ENCODE results near the gene UACA. TPM values are rescaled to one million over a fixed set of nuclear protein-coding genes. Genes with fewer than 3 reads are reported as not detected.

The UACA gene
- total RNA-seq, 2 experiments from 2014 or later, result 1.1 to 1.5 TPM

GRCh38 chr15:70797464-70797863 lies 34.1 kb upstream of the UACA start:
- peaks cover 13% of the 10 kb centered on the region for H3K27me3 Mint-ChIP-seq
- peaks cover 4 to 6% of the 10 kb centered on the region in 2 experiments for H3K27me3 ChIP-seq (ENCODE audit: control insufficient read depth in 1 of 2, insufficient read depth in 2 of 2, low read length in 2 of 2)
- no peak for ATAC-seq (ENCODE audit: poor library complexity)
- H3K4me1 Mint-ChIP-seq (ENCODE audit: low read depth), result no peaks in the 10 kb centered on the region
- peaks cover 0 to 4% of the 10 kb centered on the region in 2 experiments for H3K9me3 ChIP-seq (ENCODE audit: control insufficient read depth in 1 of 2, insufficient read depth in 1 of 2, low read length in 2 of 2)
- no peak overlapping the region for H3K4me3 ChIP-seq (ENCODE audit: low read length)
- no peak for TF ChIP-seq CTCF (IDR thresholded peaks at IDR 0.05)
- no peak overlapping the region for H3K27ac Mint-ChIP-seq
- H3K36me3 Mint-ChIP-seq (ENCODE audit: low read depth), result no peaks in the 10 kb centered on the region
- intact Hi-C loops (cut with DNase I, micrococcal nuclease), result no loop called here
- POLR2A ChIA-PET, result no interaction called here
- CTCF ChIA-PET, result no interaction called here
- H3K27ac ChIP-seq (ENCODE audit: low read depth in 1 of 2, low read length in 2 of 2), result no peak overlapping the region
- no peaks in the 10 kb centered on the region for H3K4me1 ChIP-seq (ENCODE audit: insufficient read depth, low read length)
- no peak for DNase-seq
- H3K9me3 Mint-ChIP-seq, result no peaks in the 10 kb centered on the region
- H3K36me3 ChIP-seq (ENCODE audit: insufficient read depth, low read length), result no peaks in the 10 kb centered on the region
- H3K4me3 Mint-ChIP-seq, result no peak overlapping the region

GRCh38 chr15:70796516-70797310 lies 33.4 kb upstream of the UACA start:
- ChIA-PET POLR2A (no interaction called here), CTCF (no interaction called here)
- Histone ChIP-seq H3K36me3 (ENCODE audit: insufficient read depth, low read length) (no peaks in the 10 kb centered on the region), H3K9me3 (ENCODE audit: control insufficient read depth in 1 of 2, insufficient read depth in 1 of 2, low read length in 2 of 2) (peaks cover 0 to 4% of the 10 kb centered on the region in 2 experiments), H3K27ac (ENCODE audit: low read depth in 1 of 2, low read length in 2 of 2) (no peak overlapping the region), H3K4me3 (ENCODE audit: low read length) (no peak overlapping the region), H3K4me1 (ENCODE audit: insufficient read depth, low read length) (no peaks in the 10 kb centered on the region), H3K27me3 (ENCODE audit: control insufficient read depth in 1 of 2, insufficient read depth in 2 of 2, low read length in 2 of 2) (peaks cover 4 to 6% of the 10 kb centered on the region in 2 experiments)
- no peaks in the 10 kb centered on the region for H3K9me3 Mint-ChIP-seq
- no peaks in the 10 kb centered on the region for H3K4me1 Mint-ChIP-seq (ENCODE audit: low read depth)
- H3K27ac Mint-ChIP-seq, result no peak overlapping the region
- TF ChIP-seq CTCF (IDR thresholded peaks at IDR 0.05), result no peak
- DNase-seq, result no peak
- intact Hi-C loops (cut with DNase I, micrococcal nuclease), result no loop called here
- no peak for ATAC-seq (ENCODE audit: poor library complexity)
- no peaks in the 10 kb centered on the region for H3K36me3 Mint-ChIP-seq (ENCODE audit: low read depth)
- peaks cover 19% of the 10 kb centered on the region for H3K27me3 Mint-ChIP-seq
- H3K4me3 Mint-ChIP-seq, result no peak overlapping the region

- Mint-ChIP-seq H3K9me3 (no peaks in the 10 kb centered on the region), H3K4me1 (ENCODE audit: low read depth) (no peaks in the 10 kb centered on the region), H3K27me3 (peaks cover 18% of the 10 kb centered on the region), H3K27ac (no peak overlapping the region), H3K4me3 (no peak overlapping the region), H3K36me3 (ENCODE audit: low read depth) (no peaks in the 10 kb centered on the region)
- H3K27ac ChIP-seq (ENCODE audit: low read depth in 1 of 2, low read length in 2 of 2), result no peak overlapping the region
- POLR2A ChIA-PET, result no interaction called here
- H3K36me3 ChIP-seq (ENCODE audit: insufficient read depth, low read length), result no peaks in the 10 kb centered on the region
- TF ChIP-seq CTCF (IDR thresholded peaks at IDR 0.05), result no peak
- peaks cover 0 to 4% of the 10 kb centered on the region in 2 experiments for H3K9me3 ChIP-seq (ENCODE audit: control insufficient read depth in 1 of 2, insufficient read depth in 1 of 2, low read length in 2 of 2)
- ATAC-seq (ENCODE audit: poor library complexity) (no peak), DNase-seq (no peak)
- H3K27me3 ChIP-seq (ENCODE audit: control insufficient read depth in 1 of 2, insufficient read depth in 2 of 2, low read length in 2 of 2), result peaks cover 4 to 6% of the 10 kb centered on the region in 2 experiments
- H3K4me1 ChIP-seq (ENCODE audit: insufficient read depth, low read length), result no peaks in the 10 kb centered on the region
- CTCF ChIA-PET, result no interaction called here
- no peak overlapping the region for H3K4me3 ChIP-seq (ENCODE audit: low read length)
- intact Hi-C loops (cut with DNase I, micrococcal nuclease), result no loop called here
These were observed 31.9 kb upstream of the UACA start for GRCh38 chr15:70795311-70795665.

All from CD4-positive, alpha-beta T cell (primary cell).